ENCODE data around the gene RCOR3.

RCOR3 gene

DNA sequence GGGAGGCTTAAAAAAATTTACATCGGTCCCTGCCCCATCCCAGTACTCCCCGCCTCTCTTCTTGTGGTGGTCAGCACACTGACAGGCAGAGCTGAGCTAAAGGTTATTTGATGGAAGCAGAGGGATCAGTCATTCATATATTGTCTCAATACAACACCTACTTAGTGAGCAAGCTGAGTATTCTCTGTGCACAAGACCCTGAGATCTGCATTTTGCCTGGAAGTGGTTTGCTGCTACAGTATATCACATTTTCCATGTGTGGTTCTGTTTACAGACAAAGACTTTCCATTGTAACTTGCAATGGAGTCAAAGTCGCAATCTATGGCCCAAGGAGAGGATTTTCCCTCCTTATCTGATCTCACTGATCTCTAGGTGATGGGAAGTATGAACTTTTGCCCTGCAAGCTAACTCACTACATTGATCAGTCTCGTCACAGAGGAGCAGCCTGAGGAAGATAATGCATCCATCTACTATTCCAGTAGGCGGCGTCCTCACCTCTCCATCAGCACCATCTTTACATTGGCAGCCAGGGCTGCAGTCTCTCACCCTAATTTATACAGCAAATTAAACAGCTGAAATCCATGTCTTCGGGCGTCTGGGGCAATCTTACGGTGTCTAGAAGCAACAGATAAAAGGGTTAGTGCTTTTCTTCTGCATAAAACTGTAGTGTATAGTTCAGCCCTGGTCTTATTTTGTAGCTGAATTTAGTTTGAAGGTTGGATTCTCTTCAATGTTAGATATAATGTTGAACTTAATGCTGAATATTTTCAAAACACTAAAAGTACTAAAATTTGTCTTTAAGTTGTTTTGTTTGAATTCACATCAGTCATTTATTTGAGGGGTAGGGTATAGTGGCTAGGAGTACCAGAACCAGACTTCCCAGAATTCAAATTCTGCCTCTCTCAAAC is 64.2 kb downstream of the RCOR3 start:
- in situ Hi-C loops (cut with MboI; ENCODE audit: low sequenced_read_pairs) = no loop called here

DNA sequence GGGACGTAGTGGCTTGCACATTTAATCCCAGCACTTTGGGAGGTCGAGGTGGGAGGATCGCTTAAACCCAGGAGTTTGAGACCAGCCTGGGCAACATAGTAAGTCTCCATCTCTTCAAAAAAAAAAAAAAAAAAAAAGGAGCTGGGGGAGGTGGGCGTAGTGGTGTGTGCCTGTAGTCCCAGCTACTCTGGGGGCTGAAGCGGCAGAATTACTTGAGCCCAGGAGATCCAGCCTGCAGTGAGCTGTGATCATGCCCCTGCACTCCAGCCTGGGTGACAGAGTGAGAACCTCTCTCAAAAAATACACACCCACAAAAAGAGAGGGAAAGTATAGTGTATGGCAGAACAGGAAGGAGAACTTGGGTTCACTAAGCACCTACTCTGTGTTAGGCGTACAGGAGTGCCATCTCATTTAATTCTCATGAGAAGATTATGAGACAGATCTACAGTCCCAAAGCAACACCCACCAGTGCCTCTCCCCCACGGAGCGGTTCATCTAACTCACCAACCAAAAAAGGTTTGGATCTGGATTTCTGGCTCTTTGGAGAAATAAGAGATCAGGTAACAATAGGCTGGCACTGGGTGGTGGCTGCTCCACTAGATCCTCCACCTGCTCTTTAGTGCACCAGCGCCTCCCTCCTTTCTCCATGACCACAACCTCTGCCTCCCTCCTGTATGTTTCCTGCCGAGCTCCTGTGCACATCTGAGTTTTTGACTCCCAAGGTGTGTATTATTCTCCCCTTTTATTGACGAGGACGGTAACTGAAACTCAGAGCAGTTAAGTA is 66.0 kb downstream of the RCOR3 start:
- in situ Hi-C loops (cut with MboI; ENCODE audit: low sequenced_read_pairs) = loop anchor here (25.0 kb wide), 1 partner anchor 312 kb away; no protein-coding TSS in a partner anchor

DNA sequence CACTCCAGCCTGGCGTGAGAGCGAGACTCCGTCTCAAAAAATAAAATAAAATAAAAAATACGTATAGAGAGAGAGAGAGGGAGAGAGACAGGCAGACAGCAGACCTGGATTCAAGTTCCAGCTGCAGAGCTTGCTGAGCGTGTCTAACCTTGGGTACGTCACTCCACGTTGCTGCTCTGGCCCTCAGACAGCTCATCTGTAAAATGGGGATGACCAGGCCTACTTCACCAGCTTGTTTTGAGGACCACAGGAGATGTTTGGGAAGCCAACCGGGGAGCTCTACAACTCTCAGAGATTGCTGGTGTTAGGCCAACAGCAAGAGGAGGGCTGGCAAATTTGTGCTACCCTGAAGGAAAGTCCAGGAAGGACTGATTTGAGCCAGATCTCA is 67.0 kb downstream of the RCOR3 start:
- in situ Hi-C loops (cut with MboI; ENCODE audit: low sequenced_read_pairs) = loop anchor here (25.0 kb wide), 1 partner anchor 311 kb away; no protein-coding TSS in a partner anchor

DNA sequence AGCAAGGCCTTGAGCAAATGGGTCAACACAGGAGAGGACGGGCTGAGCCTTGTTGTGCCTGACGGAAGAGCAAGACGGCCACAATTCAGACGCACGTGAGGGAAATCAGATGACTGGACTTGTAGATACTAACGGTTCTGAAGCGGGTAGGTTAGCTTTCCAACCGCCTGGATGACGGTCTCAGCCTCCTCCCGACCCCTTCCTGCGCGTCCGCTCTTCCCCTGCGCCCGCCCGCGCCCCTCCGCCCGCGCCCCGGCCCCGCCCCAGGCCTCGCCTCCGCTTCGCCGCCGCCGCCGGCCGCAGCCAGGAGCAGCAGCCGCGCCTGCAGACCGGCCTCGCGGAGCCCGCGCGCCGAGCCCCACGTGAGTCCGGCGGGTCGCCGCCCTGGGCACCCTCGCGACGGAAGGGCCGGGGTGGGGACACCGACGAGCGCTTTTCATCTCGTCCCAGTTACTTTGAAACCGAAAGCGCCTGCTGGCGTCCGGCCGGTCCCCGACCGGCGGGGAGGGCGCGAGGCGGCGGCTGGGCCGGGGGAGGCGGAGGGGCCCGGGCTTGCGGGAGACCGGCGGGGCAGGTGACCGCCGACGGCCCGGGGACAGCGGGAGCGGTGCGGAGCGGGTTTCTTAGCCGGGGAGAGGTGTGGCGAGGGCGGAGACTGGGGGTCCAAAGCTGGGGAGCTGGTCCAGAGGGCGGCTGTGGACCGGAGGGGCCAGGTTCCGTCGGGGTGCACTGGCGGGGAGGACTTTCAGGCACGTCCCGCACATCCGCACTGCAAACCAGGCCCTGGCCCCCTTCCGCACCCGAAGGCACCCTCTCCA is 67.6 kb downstream of the RCOR3 start, which contains the start of gene TRAF5:
Gene TRAF5 (plus strand): TSS at position 306 of the 818 bp plus-strand sequence. CDS start 26,407 bp downstream, outside the sequence.
- in situ Hi-C loops (cut with MboI; ENCODE audit: low sequenced_read_pairs) = loop anchor here (25.0 kb wide), 1 partner anchor 311 kb away; no protein-coding TSS in a partner anchor

DNA sequence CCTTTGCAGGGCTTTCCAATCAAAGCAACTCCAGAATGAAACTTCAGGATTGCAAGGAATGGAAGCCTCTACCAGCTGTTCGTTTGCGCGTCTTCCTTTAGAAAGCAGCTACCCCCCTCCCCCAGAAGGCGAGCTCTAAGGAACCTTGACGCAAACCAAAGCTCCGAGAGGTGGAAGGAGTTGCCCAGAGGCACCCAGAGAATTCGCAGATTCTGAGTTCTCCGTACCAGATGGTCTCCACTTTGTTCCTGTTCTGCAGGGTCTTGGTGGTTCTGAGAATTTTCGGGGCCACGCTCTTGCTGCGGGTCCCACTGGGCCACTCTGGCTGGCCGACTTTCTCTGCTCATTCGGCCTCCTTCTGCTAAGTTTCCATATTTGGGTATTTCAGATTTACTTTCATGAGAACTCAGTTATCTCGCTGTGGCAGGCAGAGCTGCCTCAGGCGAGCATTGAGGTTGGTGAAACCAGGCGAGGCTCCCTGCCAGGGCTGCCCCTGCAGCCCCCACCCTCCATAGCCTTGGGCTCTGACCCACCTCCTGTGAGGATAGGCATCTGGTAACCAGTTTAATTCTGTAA is 68.3 kb downstream of the RCOR3 start:
- in situ Hi-C loops (cut with MboI; ENCODE audit: low sequenced_read_pairs) = loop anchor here (25.0 kb wide), 1 partner anchor 310 kb away; no protein-coding TSS in a partner anchor

DNA sequence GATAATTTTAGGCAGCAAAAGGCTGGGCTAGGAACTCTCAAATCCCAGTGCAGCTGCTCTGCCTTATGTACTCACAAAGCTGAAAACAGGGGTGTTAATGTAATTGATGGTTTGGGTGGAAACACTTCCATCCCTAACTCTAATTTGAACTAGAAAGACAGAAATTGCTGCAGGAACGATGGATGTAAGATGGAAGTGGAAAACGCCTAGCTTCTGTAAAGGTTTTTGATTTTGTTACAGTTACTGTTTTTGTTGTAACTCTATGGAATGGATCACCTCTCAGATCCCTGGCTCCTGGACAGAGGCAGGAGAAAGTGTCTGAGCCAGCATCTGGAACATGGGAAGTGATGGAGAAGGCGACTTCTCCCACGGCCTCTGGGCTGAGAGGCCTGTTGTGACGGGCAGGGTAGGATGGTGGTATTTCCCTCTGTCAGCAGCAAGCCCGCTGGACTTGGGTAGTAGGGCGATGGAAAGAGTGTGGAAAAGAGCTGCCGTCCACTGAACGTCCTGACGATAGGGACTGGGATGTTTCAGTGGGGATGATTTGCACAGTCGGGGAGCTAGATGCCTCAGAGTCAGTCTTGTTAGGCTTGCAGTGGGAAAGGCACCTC is 69.0 kb downstream of the RCOR3 start:
- in situ Hi-C loops (cut with MboI; ENCODE audit: low sequenced_read_pairs) = loop anchor here (25.0 kb wide), 1 partner anchor 309 kb away; no protein-coding TSS in a partner anchor

DNA sequence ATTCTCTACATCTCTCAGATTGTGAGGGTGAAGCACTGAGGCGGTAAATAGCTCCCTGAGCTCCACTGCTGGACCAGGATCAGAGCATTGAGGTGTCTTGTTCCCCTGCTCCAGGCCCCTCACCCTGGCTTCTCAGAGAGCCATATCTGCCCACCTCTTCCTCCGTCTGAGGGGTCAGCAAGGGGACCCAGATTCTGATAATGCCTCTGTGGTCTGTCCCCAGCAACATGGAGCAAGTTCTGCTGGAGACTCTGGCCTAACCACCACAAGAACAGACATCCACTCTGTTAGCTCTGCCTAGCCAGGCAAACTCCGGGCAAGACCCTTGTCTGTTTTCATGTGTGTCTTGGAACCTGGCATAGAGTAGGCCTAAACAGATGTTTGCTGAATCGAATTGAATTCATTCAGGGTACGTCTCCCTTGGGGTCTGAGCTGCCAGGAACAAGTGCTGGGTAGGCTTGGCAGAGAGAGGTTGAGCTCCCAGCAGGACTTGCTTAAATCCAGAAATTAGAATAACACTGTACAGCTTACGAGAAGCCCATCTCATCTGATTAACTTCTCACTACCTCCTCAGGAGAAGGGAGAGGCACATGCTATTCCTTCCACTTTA is 69.8 kb downstream of the RCOR3 start:
- in situ Hi-C loops (cut with MboI; ENCODE audit: low sequenced_read_pairs) = loop anchor here (25.0 kb wide), 1 partner anchor 308 kb away; no protein-coding TSS in a partner anchor

DNA sequence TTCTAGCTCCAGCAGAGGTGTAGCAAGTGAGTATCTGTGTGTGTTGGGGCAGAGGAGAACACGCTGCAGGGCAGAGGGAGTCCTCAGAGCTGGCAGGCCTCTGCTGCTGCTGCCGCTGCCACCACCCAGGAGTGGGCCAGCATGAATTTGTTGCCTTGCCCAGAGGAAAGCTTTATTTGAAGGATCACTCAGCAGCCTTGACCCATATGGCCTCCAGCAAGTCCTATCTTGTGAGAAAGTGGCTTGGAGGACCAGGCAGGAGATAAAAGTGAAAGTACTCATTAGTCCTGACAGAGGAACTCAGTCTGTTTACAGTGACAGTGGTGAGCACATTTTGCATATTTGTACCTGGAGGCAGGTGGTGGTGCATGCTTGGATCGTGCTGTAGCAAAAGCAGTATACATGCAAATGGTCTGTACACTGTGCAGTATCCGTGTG is 70.6 kb downstream of the RCOR3 start:
- in situ Hi-C loops (cut with MboI; ENCODE audit: low sequenced_read_pairs) = loop anchor here (25.0 kb wide), 1 partner anchor 308 kb away; no protein-coding TSS in a partner anchor

DNA sequence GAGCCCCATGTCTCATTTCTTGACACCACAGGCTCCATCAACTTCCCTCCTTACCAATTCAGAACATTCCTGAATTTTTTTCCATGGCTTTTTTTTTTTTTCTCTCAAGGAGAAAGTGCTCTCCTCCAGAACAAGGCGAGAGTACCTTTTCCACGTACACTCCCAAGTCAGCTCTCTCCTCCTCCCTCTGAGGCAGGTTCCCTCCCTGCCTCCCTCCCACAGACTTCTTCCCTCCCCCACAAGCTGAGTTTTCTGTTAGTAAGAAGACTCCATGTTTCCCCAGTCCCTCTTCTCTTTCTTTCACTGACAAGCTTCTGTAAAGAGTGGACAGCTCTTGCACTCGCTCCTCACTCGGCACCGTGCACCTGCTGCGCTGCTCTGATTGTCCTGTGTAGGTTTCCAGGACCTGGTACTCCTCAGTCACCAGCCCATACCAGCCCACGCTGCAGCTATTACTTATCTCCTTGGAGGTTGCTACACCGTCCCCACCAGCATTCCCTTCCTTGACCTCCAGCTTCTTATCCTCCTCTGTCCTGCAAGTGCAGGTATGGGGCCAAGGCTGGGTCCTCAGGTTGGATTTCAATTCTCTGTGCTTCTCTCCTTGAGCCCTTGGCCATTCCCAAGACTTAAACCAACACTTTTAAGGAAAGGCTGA is 71.2 kb downstream of the RCOR3 start:
- in situ Hi-C loops (cut with MboI; ENCODE audit: low sequenced_read_pairs) = loop anchor here (25.0 kb wide), 1 partner anchor 307 kb away; no protein-coding TSS in a partner anchor

DNA sequence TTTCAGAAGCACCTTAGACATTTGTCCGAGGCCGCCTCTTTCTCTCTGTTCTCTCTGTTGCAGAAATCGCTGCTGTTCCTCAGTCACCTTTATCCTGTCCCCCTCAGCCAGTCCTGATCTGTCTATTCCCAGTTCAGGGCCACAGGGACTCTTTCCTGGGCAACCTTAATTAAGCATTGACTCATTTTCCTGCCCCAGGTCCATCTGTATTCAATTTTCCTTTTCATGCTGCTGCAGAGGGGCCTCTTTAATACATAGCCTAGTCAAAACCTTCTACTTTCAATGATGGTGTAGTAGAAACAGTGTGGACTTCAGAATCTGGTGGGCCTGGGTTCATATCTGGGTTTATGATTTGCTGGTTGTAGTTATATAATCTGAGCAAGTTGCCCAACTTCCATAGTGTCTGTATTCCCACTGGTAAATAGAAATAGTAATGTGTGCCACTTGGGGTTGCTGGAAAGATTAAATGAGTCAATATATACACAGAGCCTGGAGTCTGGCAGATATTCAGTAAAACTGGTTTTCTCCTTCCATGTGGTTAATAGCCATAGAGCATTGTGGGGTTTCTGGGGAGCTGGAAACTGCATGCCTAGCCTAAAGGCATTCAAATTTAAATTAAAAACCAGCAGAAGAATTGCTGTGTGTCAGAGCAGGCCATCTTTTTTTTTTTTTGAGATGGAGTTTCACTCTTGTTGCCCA is 72.0 kb downstream of the RCOR3 start:
- in situ Hi-C loops (cut with MboI; ENCODE audit: low sequenced_read_pairs) = loop anchor here (25.0 kb wide), 1 partner anchor 306 kb away; no protein-coding TSS in a partner anchor

DNA sequence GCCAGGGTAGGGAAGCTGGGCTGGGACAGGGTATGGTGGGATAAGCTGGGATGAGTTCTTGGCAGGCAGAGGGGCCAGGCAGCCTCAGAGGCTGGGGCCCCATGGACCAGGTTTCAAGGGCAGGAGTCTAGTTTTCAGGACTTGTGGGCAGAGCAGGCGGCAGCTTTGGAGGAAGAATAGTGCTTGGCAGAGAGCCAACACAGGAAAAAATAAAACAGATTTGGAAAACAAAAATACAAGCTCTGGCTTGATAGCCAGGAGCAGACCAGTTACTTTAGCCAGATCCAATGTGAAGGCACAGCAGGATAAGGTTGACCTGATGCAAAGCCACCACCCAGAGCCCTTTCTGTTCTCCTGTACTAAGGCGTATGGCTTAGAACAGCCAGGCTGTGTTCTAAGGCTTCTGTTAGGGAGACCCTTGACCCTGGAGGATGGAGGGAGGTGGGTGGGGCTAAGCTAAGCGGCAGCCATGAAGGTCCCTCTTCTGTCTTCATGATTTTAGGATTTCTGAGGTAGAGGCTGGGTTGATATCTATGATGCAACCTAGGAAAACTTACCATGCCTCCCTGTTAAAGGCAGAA is 73.0 kb downstream of the RCOR3 start:
- in situ Hi-C loops (cut with MboI; ENCODE audit: low sequenced_read_pairs) = loop anchor here (25.0 kb wide), 1 partner anchor 305 kb away; no protein-coding TSS in a partner anchor

DNA sequence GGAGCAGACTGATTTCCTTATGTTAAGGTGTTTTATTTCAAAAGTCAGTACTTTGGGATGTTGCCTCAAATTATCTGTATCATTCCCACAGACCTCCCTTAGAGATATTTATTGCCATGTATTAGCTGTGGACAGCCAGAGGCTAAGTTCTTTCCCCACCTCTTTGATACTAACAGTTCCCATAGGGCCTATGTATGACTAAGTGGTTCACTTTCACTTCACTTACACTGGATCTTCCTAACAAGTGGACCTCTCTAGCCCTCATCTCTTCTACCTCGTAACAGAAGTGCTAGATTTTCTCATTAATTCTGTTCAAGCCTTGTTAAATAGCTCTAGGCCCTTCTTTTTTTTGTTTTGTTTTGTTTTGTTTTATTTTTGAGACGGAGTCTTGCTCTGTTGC is 73.7 kb downstream of the RCOR3 start:
- in situ Hi-C loops (cut with MboI; ENCODE audit: low sequenced_read_pairs) = loop anchor here (25.0 kb wide), 1 partner anchor 304 kb away; no protein-coding TSS in a partner anchor

DNA sequence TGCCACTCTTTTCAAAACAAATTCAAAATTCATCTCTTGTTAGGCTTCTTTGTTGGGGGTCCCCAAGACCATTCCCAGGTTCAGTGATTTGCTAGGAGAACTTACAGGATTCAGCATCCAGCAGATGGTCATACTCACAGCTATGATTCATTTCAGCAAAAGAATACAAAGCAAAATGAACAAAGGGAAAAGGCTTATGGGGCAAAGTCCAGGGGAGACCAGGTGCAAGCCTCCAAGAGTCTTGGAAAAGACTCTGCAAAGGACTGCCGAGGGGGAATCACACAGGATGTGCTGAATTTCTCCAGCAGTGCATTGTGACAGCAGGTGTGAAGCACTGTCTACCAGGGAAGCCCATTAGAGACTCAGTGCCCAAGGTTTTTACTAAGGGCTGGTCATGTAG is 74.7 kb downstream of the RCOR3 start:
- in situ Hi-C loops (cut with MboI; ENCODE audit: low sequenced_read_pairs) = loop anchor here (25.0 kb wide), 1 partner anchor 303 kb away; no protein-coding TSS in a partner anchor

DNA sequence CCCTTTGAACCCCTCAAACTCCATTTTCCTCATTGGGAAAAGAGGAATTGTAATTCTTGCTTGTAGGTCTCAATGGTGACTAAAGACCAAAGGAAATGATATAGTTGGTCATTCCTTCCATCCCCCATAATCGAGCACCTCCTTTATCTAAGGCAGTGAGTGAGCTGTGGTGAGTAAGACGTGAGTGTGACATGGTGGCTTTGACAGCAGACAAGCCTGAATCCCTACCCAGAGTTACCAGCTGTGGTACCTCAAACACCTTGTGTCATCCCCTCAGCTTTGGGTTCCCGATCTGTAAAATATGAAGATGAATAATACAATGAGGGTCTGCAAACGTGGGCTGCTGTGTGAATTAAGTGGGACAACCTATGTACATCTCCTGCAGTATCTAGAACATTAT is 75.8 kb downstream of the RCOR3 start:
- in situ Hi-C loops (cut with MboI; ENCODE audit: low sequenced_read_pairs) = loop anchor here (25.0 kb wide), 1 partner anchor 302 kb away; no protein-coding TSS in a partner anchor

DNA sequence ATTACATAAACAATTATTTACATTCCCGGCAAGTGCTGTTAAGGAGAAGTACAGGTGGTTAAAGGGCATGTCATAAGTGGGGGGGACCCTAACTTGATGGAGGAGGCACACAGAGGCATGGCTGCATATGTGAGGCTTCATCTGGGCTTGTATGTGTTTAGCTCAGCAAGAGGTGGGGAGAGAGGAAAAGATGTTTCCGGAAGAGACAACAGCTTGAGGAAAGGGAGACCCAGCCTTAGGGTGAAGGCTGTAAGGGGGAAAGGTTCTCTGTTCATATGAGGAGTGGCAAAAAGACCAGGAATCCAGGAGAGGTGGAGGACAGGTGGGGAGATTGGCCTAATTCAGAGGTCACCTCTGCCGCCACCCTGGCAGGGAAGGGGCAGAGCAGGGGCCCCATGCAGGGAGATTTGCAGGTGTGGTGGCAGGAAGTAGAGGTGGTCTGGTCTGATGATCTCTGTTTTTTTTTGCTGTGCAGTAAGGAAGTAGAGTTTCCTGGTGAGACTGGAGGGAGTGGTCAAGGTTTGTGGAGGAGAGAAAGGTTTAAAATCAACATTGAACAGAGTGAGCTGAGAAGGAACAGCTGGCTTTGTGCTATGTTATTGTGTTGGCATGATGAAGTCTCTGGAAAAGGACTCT is 76.5 kb downstream of the RCOR3 start:
- in situ Hi-C loops (cut with MboI; ENCODE audit: low sequenced_read_pairs) = loop anchor here (25.0 kb wide), 1 partner anchor 302 kb away; no protein-coding TSS in a partner anchor

DNA sequence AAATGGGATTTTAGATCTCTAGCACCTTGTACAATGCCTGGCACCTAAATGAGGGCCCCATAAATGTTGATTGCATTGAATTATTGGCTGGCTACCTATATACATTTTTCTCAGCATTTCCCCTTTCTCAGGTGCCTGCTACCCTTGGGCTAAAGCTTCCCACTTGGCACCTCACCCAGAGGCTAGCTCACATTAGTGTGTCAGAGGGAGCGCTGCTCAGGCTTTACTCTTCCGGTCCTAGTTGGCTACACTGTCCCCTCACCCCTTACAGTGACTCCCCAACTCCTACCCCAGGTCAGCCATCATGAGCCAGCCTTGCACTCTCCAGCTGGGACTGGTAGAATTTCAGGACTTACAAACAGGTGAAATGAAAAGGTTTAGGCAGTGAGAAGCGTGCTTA is 77.0 kb downstream of the RCOR3 start:
- in situ Hi-C loops (cut with MboI; ENCODE audit: low sequenced_read_pairs) = loop anchor here (25.0 kb wide), 1 partner anchor 301 kb away; no protein-coding TSS in a partner anchor

DNA sequence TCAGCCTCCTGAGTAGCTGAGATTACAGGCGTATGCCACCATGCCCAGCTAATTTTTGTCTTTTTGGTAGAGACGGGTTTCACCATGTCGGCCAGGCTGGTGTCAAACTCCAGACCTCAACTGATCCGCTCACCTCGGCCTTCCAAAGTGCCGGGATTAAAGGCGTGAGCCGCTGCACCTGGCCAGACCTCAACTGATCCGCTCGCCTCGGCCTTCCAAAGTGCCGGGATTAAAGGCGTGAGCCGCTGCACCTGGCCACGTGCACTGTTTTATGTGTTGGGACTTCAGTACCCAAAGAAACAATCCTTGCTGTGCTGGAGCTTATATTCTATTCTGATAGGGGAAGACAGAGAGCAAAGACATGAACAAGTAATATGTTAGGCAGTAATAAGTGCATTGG is 77.6 kb downstream of the RCOR3 start:
- in situ Hi-C loops (cut with MboI; ENCODE audit: low sequenced_read_pairs) = loop anchor here (25.0 kb wide), 1 partner anchor 301 kb away; no protein-coding TSS in a partner anchor
